Activated CD8-positive, alpha-beta memory T cell treated with anti-CD3 and anti-CD28 coated beads, Interleukin-2, amount 10 ng/mL, durations not matched to agents 7 days and 5 days (primary cell): Measurements from ENCODE around the gene CAMTA1. TPM values are rescaled to one million over a fixed set of nuclear protein-coding genes. Genes with fewer than 3 reads are reported as not detected.
A peak's percentile ranks its signal among the peaks of the same experiment; 100 is the strongest.

Experiments
- ATAC-seq: fragments of 150-1000 bp; cut with Tn5 transposase; one replicate; pipeline ENCODE4 v1.10.0; 2021; ENCODE audit warnings: moderate library complexity
- CTCF ChIA-PET: fragments of 350-600 bp; sonication (Branson Sonifier 250); formaldehyde crosslinking; loops from one replicate; lab custom pipeline; 2021; ENCODE audit warnings: antibody characterized with exemption; lab: Charles Lee
- DNase-seq: peaks from one replicate; pipeline ENCODE4 v3.0.0-alpha.2; 2020
- H3K27ac Mint-ChIP-seq: one replicate; pipeline ENCODE4 v1.8.0; 2021; ENCODE audit warnings: mild to moderate bottlenecking, mixed read lengths
- H3K27me3 Mint-ChIP-seq: one replicate; pipeline ENCODE4 v1.8.0; 2021; ENCODE audit warnings: mixed read lengths
- H3K36me3 Mint-ChIP-seq: one replicate; pipeline ENCODE4 v1.8.0; 2021; ENCODE audit warnings: mild to moderate bottlenecking, mixed read lengths
- H3K4me1 Mint-ChIP-seq: one replicate; pipeline ENCODE4 v1.8.0; 2021; ENCODE audit warnings: mixed read lengths
- H3K4me3 Mint-ChIP-seq: one replicate; pipeline ENCODE4 v1.8.0; 2021; ENCODE audit warnings: mild to moderate bottlenecking, moderate library complexity, mixed read lengths
- H3K9me3 Mint-ChIP-seq: one replicate; pipeline ENCODE4 v1.8.0; 2022; ENCODE audit warnings: low read depth, mixed read lengths
- total RNA-seq, 2 experiments: library from RNA; stranded (reverse); gene quantifications; one replicate each; pipeline ENCODE4 v1.2.3, GENCODE V29; 2021

The CAMTA1 gene
- total RNA-seq, 2 experiments from 2014 or later = 42.8 to 43.2 TPM

DNA sequence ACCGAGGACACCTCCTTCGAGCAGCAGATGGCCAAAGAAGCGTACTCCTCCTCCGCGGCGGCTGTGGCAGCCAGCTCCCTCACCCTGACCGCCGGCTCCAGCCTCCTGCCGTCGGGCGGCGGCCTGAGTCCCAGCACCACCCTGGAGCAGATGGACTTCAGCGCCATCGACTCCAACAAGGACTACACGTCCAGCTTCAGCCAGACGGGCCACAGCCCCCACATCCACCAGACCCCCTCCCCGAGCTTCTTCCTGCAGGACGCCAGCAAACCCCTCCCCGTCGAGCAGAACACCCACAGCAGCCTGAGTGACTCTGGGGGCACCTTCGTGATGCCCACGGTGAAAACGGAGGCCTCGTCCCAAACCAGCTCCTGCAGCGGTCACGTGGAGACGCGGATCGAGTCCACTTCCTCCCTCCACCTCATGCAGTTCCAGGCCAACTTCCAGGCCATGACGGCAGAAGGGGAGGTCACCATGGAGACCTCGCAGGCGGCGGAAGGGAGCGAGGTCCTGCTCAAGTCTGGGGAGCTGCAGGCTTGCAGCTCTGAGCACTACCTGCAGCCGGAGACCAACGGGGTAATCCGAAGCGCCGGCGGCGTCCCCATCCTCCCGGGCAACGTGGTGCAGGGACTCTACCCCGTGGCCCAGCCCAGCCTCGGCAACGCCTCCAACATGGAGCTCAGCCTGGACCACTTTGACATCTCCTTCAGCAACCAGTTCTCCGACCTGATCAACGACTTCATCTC, 879.1 kb downstream of the CAMTA1 start:
- DNase-seq (no peak), ATAC-seq (no peak)
- CTCF ChIA-PET = interaction anchor here (1.0 to 13.5 kb wide), 3 partner anchors 87 to 351 kb away, joined by 4 to 426 read pairs (median 5); no protein-coding TSS in a partner anchor
- Mint-ChIP-seq H3K4me3 (no peak overlapping the region), H3K27me3 (no peaks in the 10 kb centered on the region), H3K27ac (no peak overlapping the region), H3K36me3 (no peaks in the 10 kb centered on the region), H3K9me3 (no peaks in the 10 kb centered on the region), H3K4me1 (peaks cover 2% of the 10 kb centered on the region)

DNA sequence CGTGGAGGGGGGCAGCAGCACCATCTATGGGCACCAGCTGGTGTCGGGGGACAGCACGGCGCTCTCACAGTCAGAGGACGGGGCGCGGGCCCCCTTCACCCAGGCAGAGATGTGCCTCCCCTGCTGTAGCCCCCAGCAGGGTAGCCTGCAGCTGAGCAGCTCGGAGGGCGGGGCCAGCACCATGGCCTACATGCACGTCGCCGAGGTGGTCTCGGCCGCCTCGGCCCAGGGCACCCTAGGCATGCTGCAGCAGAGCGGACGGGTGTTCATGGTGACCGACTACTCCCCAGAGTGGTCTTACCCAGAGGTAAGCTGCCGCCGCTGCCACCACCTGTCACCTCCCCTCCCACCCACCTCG, 879.6 kb downstream of the CAMTA1 start:
- CTCF ChIA-PET = interaction anchor here (1.0 to 13.5 kb wide), 3 partner anchors 87 to 350 kb away, joined by 4 to 426 read pairs (median 5); no protein-coding TSS in a partner anchor

DNA sequence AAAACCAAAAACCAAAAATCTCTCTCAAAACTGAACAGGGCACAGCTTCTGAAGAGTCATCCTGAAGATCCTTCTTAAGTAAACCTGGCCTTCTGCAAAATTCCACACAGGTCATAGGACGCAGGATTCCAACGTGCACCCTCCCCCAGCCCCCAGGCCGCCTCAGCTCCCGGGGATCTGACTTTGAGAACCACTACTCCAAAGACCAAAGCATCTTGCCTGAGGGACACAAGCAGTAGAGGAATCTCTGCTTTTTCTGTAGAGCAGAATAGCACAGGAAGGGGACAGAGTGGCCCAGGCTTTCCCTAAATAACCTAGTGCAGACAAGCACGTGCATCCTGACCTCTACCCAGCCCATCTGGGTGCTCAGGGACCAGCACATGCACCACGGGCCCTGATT, 881.0 kb downstream of the CAMTA1 start:
- DNase-seq (no peak), ATAC-seq (no peak)
- Mint-ChIP-seq H3K27me3 (no peaks in the 10 kb centered on the region), H3K9me3 (no peaks in the 10 kb centered on the region), H3K36me3 (no peaks in the 10 kb centered on the region), H3K27ac (no peak overlapping the region), H3K4me1 (peaks cover 2% of the 10 kb centered on the region), H3K4me3 (no peak overlapping the region)
- CTCF ChIA-PET = interaction anchor here (2.5 to 13.5 kb wide), 3 partner anchors 85 to 349 kb away, joined by 5 to 426 read pairs (median 18); no protein-coding TSS in a partner anchor

More for the DNA sequence above, 879.6 kb downstream of the CAMTA1 start:
- H3K27me3 Mint-ChIP-seq = no peaks in the 10 kb centered on the region
- H3K36me3 Mint-ChIP-seq = no peaks in the 10 kb centered on the region
- no peak overlapping the region for H3K4me3 Mint-ChIP-seq
- peaks cover 2% of the 10 kb centered on the region for H3K4me1 Mint-ChIP-seq
- H3K9me3 Mint-ChIP-seq = no peaks in the 10 kb centered on the region
- no peak for DNase-seq
- no peak for ATAC-seq
- H3K27ac Mint-ChIP-seq = no peak overlapping the region

DNA sequence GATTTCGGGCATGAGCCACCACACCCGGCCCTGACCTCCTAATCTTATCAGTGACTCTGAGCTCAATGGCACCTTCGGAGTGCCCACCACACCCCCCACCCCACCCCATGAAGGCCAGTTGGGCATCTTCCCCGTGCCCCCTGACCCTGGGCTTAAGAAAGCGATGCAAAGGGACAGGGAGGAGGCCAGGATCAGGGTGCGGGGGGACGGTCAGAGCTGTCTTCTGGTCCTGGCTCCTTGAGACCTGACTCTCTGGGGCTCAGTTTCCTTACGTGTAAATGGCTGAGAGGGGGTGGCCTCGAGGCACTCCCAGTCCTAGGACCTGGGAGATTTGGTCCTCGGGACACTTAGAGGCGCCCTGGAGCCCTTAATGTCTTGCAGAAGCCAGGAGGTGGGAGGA, 881.9 kb downstream of the CAMTA1 start:
- Mint-ChIP-seq H3K4me3 (no peak overlapping the region), H3K27ac (no peak overlapping the region), H3K36me3 (no peaks in the 10 kb centered on the region), H3K9me3 (no peaks in the 10 kb centered on the region), H3K27me3 (no peaks in the 10 kb centered on the region), H3K4me1 (peaks cover 2% of the 10 kb centered on the region)
- CTCF ChIA-PET = interaction anchor here (0.6 to 13.5 kb wide), 28 partner anchors 9 to 1083 kb away, joined by 3 to 426 read pairs (median 7); no protein-coding TSS in a partner anchor
- DNase-seq (no peak), ATAC-seq (no peak)

DNA sequence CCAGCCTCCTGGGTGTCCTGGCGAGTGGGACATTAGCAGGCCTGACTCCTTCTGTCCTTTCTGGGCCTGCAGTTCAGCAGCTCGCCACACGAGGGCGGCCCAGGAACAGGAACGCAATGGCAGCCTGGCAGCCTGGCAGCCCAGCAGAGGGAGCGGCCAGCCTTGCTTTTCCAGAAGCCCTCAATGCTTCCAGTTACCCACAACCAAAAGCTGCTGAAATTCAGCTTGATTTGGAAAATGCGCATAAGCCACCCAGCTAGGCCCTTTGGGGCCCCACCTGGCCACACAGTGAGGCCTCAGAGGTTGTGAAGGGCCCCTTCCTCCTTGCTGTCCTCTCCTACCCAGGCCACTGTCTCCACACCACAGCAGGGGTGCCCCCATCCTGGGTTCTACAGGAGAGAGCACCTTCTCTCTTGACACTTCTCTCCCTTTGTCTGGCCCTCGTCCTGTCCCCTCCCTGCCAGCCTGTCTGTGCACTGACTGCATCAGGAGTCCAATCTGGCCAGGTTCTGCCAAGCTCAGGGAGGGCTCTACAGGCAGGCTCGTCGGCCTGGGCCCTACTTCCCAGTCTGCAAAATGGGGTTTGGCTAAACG, 882.5 kb downstream of the CAMTA1 start:
- Mint-ChIP-seq H3K36me3 (no peaks in the 10 kb centered on the region), H3K4me3 (no peak overlapping the region), H3K9me3 (no peaks in the 10 kb centered on the region), H3K27me3 (no peaks in the 10 kb centered on the region), H3K4me1 (peaks cover 4% of the 10 kb centered on the region), H3K27ac (no peak overlapping the region)
- ATAC-seq (peak; percentile 72), DNase-seq (peak; percentile 85)
- CTCF ChIA-PET = interaction anchor here (0.6 to 13.5 kb wide), 32 partner anchors 9 to 1084 kb away, joined by 3 to 426 read pairs (median 6); no protein-coding TSS in a partner anchor

DNA sequence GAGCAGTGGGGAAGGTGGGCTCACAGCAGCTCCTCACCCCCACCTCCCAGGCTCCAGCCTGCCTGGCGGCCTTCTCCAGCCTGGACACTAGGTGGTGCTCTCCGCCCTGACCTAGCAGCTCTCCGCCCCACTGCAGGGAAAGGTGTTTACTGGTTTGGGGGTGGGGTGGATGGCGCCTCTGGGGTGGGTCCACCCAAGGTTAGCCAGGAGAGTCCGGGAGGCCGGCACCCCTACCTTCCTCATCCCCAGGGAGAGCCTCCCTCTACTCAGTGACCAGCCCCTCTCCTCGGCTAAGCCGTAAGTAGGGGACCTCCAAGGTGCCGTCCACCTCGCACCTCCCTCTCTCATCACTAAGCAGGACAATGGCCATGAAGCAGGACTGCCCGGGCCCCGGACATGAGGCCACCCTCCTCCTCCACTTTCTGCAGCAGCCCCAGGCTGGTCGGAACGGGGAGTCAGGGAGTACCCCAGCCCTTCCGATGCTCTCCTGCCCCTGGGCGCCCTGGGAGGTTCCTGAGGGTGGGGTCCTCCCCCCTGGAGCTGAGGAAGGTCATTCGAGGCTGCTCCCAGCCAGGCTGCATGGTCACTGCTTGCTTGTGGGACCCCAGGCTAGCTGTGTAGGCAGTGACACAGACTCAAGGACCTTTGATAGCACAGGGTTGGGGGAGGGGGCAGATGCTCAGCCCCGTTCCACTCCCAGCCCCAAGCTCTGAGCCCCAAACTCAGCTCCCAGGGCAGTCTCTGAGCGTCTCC, 884.5 kb downstream of the CAMTA1 start:
- CTCF ChIA-PET = interaction anchor here (0.6 to 13.5 kb wide), 34 partner anchors 10 to 348 kb away, joined by 3 to 426 read pairs (median 4); partner anchors contain the start of genes TNFRSF9 and VAMP3
- Mint-ChIP-seq H3K27ac (no peak overlapping the region), H3K9me3 (no peaks in the 10 kb centered on the region), H3K27me3 (peaks cover 7% of the 10 kb centered on the region), H3K36me3 (no peaks in the 10 kb centered on the region), H3K4me1 (peaks cover 4% of the 10 kb centered on the region), H3K4me3 (no peak overlapping the region)
- ATAC-seq (peak; percentile 79), DNase-seq (peak; percentile 67)

DNA sequence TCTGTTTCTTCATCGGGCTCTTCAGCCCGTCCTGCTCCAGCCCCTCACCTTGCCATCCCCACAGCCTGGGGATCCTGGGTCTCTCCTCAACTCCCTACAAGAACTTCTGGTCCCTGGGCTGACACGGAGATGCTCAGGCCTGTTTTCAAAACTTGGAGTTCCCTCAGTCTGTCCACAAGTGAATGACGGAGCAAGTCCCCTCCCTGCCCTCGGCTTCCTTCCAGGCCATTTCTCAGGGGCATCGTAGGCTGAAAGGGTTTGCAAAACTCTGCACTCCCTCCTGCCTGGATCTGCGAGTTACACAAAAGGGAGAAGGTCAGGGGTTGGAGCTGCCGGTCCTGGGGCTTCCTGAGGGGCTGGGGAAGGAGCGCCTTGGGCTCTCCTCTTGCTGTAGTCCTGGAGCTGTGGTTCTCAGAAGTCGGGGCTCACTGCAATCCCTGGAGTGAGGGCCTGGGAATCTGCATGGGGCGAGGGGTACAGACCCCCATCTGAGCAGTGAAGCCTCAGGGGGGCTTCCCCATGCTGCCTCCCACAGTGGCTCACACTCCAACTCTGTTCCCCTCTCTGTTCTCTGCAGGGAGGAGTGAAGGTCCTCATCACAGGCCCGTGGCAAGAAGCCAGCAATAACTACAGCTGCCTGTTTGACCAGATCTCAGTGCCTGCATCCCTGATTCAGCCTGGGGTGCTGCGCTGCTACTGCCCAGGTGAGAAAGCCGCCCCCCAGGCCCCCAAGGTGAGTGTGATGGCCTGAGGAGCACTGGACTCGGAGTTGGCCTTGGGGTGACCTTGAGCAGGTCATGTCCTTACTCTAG, 885.3 kb downstream of the CAMTA1 start:
- Mint-ChIP-seq H3K9me3 (no peaks in the 10 kb centered on the region), H3K4me3 (no peak overlapping the region), H3K27me3 (peaks cover 7% of the 10 kb centered on the region), H3K27ac (no peak overlapping the region), H3K36me3 (no peaks in the 10 kb centered on the region), H3K4me1 (peaks cover 4% of the 10 kb centered on the region)
- DNase-seq (no peak), ATAC-seq (no peak)
- CTCF ChIA-PET = interaction anchor here (0.9 to 13.5 kb wide), 13 partner anchors 10 to 138 kb away, joined by 3 to 426 read pairs (median 6); no protein-coding TSS in a partner anchor

DNA sequence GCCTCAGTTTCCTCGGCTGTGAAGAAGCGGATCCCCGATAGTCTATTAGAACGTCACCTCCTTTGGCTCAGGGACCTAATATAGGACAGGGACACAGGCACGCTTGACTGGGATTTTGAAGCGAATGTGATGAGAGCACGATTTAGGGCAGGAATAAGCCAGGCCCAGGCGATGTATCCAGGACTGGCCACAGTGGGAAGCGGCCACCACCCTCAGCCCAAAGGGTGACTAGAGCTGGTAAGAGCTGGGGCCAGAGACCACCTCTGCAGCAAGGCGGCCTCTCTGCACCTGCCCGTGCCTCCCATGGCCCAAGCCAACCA, 885.9 kb downstream of the CAMTA1 start:
- H3K4me1 Mint-ChIP-seq = peaks cover 4% of the 10 kb centered on the region
- no peak overlapping the region for H3K4me3 Mint-ChIP-seq
- no peak overlapping the region for H3K27ac Mint-ChIP-seq
- H3K36me3 Mint-ChIP-seq = no peaks in the 10 kb centered on the region
- no peak for ATAC-seq
- CTCF ChIA-PET = interaction anchor here (0.9 to 13.5 kb wide), 3 partner anchors 9 to 80 kb away, joined by 6 to 426 read pairs (median 65); no protein-coding TSS in a partner anchor
- no peaks in the 10 kb centered on the region for H3K9me3 Mint-ChIP-seq
- DNase-seq = no peak
- peaks cover 7% of the 10 kb centered on the region for H3K27me3 Mint-ChIP-seq

DNA sequence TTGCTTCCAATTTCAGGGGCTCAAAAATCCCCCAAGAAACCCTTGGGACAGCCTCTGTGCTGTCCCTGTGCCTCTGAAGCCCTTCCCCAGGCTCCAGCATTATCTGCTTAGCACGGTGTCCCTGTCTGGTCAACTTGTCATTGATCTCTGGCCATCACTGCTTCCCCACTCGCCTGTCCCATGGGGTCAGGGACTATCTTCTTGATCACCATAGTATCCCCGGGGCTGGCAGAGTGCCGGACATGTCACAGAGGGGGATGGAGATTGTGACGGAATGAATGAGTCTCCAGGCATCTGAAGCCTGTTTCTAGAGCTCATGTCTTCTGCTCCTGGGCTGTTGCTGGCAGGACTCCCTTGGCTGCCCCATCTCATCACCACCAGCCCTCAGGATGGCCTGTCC, 886.4 kb downstream of the CAMTA1 start:
- Mint-ChIP-seq H3K27ac (no peak overlapping the region), H3K9me3 (no peaks in the 10 kb centered on the region), H3K27me3 (peaks cover 7% of the 10 kb centered on the region), H3K4me3 (no peak overlapping the region), H3K36me3 (no peaks in the 10 kb centered on the region), H3K4me1 (peaks cover 4% of the 10 kb centered on the region)
- DNase-seq = no peak
- no peak for ATAC-seq
- CTCF ChIA-PET = interaction anchor here (13.5 kb wide), 1 partner anchor 80 kb away, joined by 426 read pairs; no protein-coding TSS in a partner anchor

DNA sequence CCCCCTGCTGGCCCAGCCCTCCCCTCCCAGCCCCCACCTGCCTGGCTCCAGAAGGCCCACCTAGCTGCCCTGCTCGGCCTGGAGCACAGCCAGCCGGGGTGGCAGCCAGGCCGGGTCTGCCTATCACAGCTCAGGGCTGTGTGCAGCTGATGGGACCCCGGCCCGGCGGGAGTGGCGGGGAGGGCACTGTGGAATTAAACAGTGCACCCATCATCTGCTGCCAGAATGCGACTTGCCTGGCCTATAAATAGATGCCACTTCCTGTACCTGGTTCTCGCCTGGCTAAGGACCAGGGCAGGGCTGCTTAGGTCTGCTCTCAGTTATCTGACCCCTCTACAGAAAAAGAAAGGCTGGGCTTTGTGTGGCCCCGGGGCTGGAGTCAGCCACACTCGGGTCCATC, 887.6 kb downstream of the CAMTA1 start:
- no peak overlapping the region for H3K27ac Mint-ChIP-seq
- CTCF ChIA-PET = interaction anchor here (0.7 to 13.5 kb wide), 2 partner anchors 79 to 221 kb away, joined by 3 to 426 read pairs; no protein-coding TSS in a partner anchor
- ATAC-seq (no peak), DNase-seq (no peak)
- peaks cover 7% of the 10 kb centered on the region for H3K27me3 Mint-ChIP-seq
- no peak overlapping the region for H3K4me3 Mint-ChIP-seq
- peaks cover 4% of the 10 kb centered on the region for H3K4me1 Mint-ChIP-seq
- H3K9me3 Mint-ChIP-seq = no peaks in the 10 kb centered on the region
- H3K36me3 Mint-ChIP-seq = no peaks in the 10 kb centered on the region

DNA sequence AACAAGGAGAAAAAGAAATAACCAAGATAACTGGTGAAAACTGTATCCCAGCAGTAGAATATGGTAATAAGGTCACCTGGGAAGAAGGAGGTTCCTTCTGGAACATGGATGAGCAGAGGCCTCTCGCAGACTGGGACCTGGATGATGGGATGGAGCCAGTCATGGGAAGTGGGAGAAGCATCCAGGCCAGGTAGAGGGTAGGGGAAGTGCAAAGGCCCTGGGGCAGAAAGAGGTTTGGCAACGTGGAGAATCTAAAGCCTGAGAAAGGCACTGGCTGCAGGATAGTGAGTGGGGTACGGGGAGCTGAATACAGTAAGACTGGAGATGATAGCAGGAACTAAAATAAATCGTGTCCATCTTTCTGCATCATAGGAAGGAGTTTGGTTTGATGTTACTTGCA, 889.7 kb downstream of the CAMTA1 start:
- Mint-ChIP-seq H3K9me3 (no peaks in the 10 kb centered on the region), H3K4me1 (peaks cover 2% of the 10 kb centered on the region), H3K4me3 (no peak overlapping the region), H3K36me3 (no peaks in the 10 kb centered on the region), H3K27ac (no peak overlapping the region), H3K27me3 (peaks cover 13% of the 10 kb centered on the region)
- no peak for ATAC-seq
- CTCF ChIA-PET = interaction anchor here (1.1 to 13.5 kb wide), 2 partner anchors 23 to 77 kb away, joined by 3 to 426 read pairs; no protein-coding TSS in a partner anchor
- no peak for DNase-seq
